Testis (tissue), 3 donors: ENCODE data around the gene TCEAL9. TPM values are rescaled to one million over a fixed set of nuclear protein-coding genes. Genes with fewer than 3 reads are reported as not detected.

ENCODE experiments used
- DNase-seq: peaks from one replicate; pipeline ENCODE4 v3.0.0-alpha.2; 2019
- H3K27ac ChIP-seq, 2 donors: fragments of 200-600 bp; sonication (generic); one replicate each; pipeline ENCODE4 v1.5.1; 2019
- H3K27me3 ChIP-seq: fragments of 200-600 bp; sonication (generic); one replicate; pipeline ENCODE4 v1.5.1; 2019
- H3K36me3 ChIP-seq: fragments of 200-600 bp; sonication (generic); one replicate; pipeline ENCODE4 v1.5.1; 2017; ENCODE audit warnings: low read depth; ENCODE audit errors: missing control alignments
- H3K4me1 ChIP-seq: fragments of 200-600 bp; sonication (generic); one replicate; pipeline ENCODE4 v1.5.1; 2019
- H3K4me3 ChIP-seq, 2 donors: fragments of 200-600 bp; sonication (generic); one replicate each; pipeline ENCODE4 v1.5.1; 2017 to 2019
- H3K9me3 ChIP-seq: fragments of 200-600 bp; sonication (generic); one replicate; pipeline ENCODE4 v1.5.1; 2017
- CTCF ChIP-seq, 3 experiments: fragments of 450-650 bp in 2 of 3; fragments of 200-600 bp in 1 of 3; sonication (generic) in 1 of 3; IDR thresholded peaks; one replicate each; pipeline ENCODE4 v1.5.1; 2016 to 2019; ENCODE audit warnings: antibody characterized with exemption in 3 of 3, mild to moderate bottlenecking in 2 of 3, moderate library complexity in 1 of 3
- POLR2A ChIP-seq: fragments of 450-650 bp; IDR thresholded peaks from one replicate; pipeline ENCODE4 v1.6.1; 2017; ENCODE audit warnings: antibody characterized with exemption, mild to moderate bottlenecking, moderate library complexity
- WGBS, 2 donors: methylation state at CpG; one replicate each; pipeline ENCODE4 v1.1.5; 2018; 5-methylcytosine and 5-hydroxymethylcytosine counted together
- intact Hi-C: fragments of 100-400 bp; cut with DNase I; formaldehyde crosslinking; loops from one replicate; pipeline ENCODE4 v1.15.1; 2023; ENCODE audit warnings: low total_unique reads
- polyA plus RNA-seq: library from polyadenylated mRNA; stranded (reverse); fragments of 350-450 nt; fragmentation: Illumina TruSeq; extraction: RNeasy Lipid Tissue Mini Kit (QIAGEN cat#74804); gene quantifications from one replicate; pipeline ENCODE4 v1.2.3, GENCODE V29; 2014; ENCODE audit warnings: low read depth, low replicate concordance; ENCODE audit not compliant: insufficient read depth
- total RNA-seq, 2 donors: library from RNA; depleted of rRNA; stranded (reverse); fragments of >200 nt; gene quantifications; one replicate each; pipeline ENCODE4 v1.2.3, GENCODE V29; 2016

Gene TCEAL9
- total and polyA plus RNA-seq, 3 donors from 2014 or later = 74.9 to 99.7 (median 99.4) TPM

GRCh38 chrX:103393487-103393886, 37.2 kb downstream of the TCEAL9 start:
- no peaks in the 10 kb centered on the region for H3K27me3 ChIP-seq
- no peaks in the 10 kb centered on the region for H3K4me1 ChIP-seq
- H3K9me3 ChIP-seq = no peaks in the 10 kb centered on the region
- H3K4me3 ChIP-seq = no peak overlapping the region
- intact Hi-C loops = no loop called here
- H3K36me3 ChIP-seq = no peaks in the 10 kb centered on the region
- DNase-seq = no peak
- H3K27ac ChIP-seq = no peak overlapping the region
- TF ChIP-seq CTCF (IDR thresholded peaks at IDR 0.05) = no peak
- no peak for TF ChIP-seq POLR2A
- WGBS, 2 donors = 89% methylated on average over 3 of the region's 3 CpGs

GRCh38 chrX:103396186-103396585, 39.9 kb downstream of the TCEAL9 start:
- TF ChIP-seq POLR2A (no peak), CTCF (IDR thresholded peaks at IDR 0.05) (no peak)
- intact Hi-C loops = no loop called here
- Histone ChIP-seq H3K36me3 (no peaks in the 10 kb centered on the region), H3K4me1 (no peaks in the 10 kb centered on the region), H3K4me3 (no peak overlapping the region), H3K27me3 (no peaks in the 10 kb centered on the region), H3K27ac (no peak overlapping the region), H3K9me3 (no peaks in the 10 kb centered on the region)
- 41 to 48% methylated on average over 5 of the region's 5 CpGs for WGBS, 2 donors
- no peak for DNase-seq

- Histone ChIP-seq H3K9me3 (no peaks in the 10 kb centered on the region), H3K27me3 (no peaks in the 10 kb centered on the region), H3K36me3 (no peaks in the 10 kb centered on the region), H3K4me3 (no peak overlapping the region), H3K4me1 (no peaks in the 10 kb centered on the region), H3K27ac (no peak overlapping the region)
- intact Hi-C loops = no loop called here
- TF ChIP-seq CTCF (IDR thresholded peaks at IDR 0.05) (no peak), POLR2A (no peak)
- WGBS, 2 donors = 76 to 83% methylated on average over 1 to 2 of the region's 2 CpGs
- DNase-seq = no peak
Observed at GRCh38 chrX:103396660-103397059, 40.4 kb downstream of the TCEAL9 start.

DNA sequence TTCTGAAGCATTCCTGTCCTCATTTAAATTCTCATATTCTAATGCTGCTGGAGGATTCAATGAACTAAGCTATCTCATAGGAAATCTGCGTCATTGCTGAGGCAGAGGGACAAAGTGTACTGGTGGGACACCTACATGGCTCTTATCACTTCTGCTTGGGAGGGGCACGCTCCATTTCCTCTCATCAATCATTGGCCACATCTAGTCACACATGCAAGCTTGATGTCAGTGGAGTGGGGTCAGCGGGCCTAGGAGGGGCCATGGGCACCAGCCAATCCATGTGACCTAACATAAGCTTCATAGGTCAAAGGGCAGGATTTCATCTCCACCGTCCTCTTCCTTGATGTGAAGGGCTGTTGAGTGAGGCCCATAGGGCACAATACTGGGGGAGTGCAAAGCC, 41.4 kb downstream of the TCEAL9 start:
- no peaks in the 10 kb centered on the region for H3K27me3 ChIP-seq
- TF ChIP-seq CTCF (IDR thresholded peaks at IDR 0.05) = no peak
- TF ChIP-seq POLR2A = no peak
- intact Hi-C loops = no loop called here
- no peaks in the 10 kb centered on the region for H3K36me3 ChIP-seq
- no peaks in the 10 kb centered on the region for H3K4me1 ChIP-seq
- no peaks in the 10 kb centered on the region for H3K9me3 ChIP-seq
- 86 to 88% methylated on average over 3 to 4 of the region's 4 CpGs for whole genome bisulfite sequencing, 2 donors
- no peak overlapping the region for H3K27ac ChIP-seq
- H3K4me3 ChIP-seq = no peak overlapping the region
- DNase-seq = no peak

DNA sequence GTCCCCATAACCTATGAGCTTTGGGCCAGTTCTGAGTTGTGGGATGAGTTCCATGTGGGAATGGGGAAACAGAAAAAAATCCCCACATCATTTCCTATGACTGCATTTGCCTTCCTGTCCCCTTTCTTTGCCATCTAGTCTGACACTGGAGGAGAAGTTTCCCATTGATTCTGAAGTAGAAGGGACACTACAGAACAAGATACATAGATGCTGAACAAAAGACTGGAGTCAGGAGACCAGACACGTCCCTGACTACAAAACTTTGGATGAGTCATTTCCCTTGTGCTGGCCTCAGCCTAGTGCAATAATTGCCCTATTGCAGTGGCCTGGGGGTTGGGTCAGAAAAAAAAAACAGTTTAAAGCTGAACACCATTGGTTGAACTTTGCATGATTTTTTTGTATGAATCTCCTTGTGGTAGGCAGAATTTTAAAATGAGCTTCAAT, 42.1 kb downstream of the TCEAL9 start:
- DNase-seq = no peak
- Histone ChIP-seq H3K27me3 (no peaks in the 10 kb centered on the region), H3K4me3 (no peak overlapping the region), H3K9me3 (no peaks in the 10 kb centered on the region), H3K36me3 (no peaks in the 10 kb centered on the region), H3K27ac (no peak overlapping the region), H3K4me1 (no peaks in the 10 kb centered on the region)
- 53% methylated on average over 1 of the region's 1 CpG; no CpG with 5 or more reads in 1 of the 2 donors for WGBS, 2 donors
- intact Hi-C loops = no loop called here
- TF ChIP-seq CTCF (IDR thresholded peaks at IDR 0.05) = no peak
- no peak for TF ChIP-seq POLR2A
